ENCODE results near the gene KIF26B. TPM values are rescaled to one million over a fixed set of nuclear protein-coding genes. Genes with fewer than 3 reads are reported as not detected.

The KIF26B gene
- polyA plus RNA-seq, 2 donors: 0.04 to 0.12 TPM

GRCh38 chr1:245561665-245562234 is 407.0 kb downstream of the KIF26B start:
- 84% methylated on average over 10 of the region's 10 CpGs for WGBS, 2 donors
- H3K27ac ChIP-seq (ENCODE audit: low read depth in 2 of 2, low read length in 1 of 2): no peak overlapping the region
- no peaks in the 10 kb centered on the region for H3K9me3 ChIP-seq (ENCODE audit: control insufficient read depth in 2 of 2, insufficient read depth in 1 of 2, low read depth in 1 of 2, low read length in 1 of 2)

DNA sequence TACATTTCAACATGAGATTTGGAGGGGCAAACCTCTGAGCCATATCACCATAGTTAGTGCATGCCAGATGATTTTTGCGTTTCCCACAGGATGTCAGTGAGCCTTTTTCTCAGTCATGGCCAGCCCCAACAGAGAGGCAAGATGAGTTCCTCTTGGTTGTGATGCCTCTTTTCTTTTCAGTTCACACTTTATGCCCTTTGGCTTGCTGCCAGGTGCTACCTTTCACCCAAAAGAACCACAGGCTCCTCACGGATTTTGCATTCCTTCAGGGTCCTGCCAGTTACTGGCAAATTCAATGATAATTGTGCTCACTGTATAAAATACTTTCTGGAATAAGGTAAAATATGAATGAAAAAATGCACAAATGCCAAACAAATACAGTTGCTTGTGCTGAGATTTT is 411.3 kb downstream of the KIF26B start:
- H3K36me3 ChIP-seq (ENCODE audit: control insufficient read depth in 2 of 2, insufficient read depth in 2 of 2, low read length in 1 of 2): no peaks in the 10 kb centered on the region
- WGBS, 2 donors: 80 to 86% methylated on average over 2 of the region's 2 CpGs
- no peak overlapping the region for H3K27ac ChIP-seq (ENCODE audit: low read depth in 2 of 2, low read length in 1 of 2)
- no peaks in the 10 kb centered on the region for H3K9me3 ChIP-seq (ENCODE audit: control insufficient read depth in 2 of 2, insufficient read depth in 1 of 2, low read depth in 1 of 2, low read length in 1 of 2)
- no peaks in the 10 kb centered on the region for H3K4me1 ChIP-seq (ENCODE audit: control insufficient read depth in 2 of 2, insufficient read depth in 2 of 2, low read length in 1 of 2)
- no peaks in the 10 kb centered on the region for H3K27me3 ChIP-seq (ENCODE audit: control insufficient read depth in 1 of 2, insufficient read depth in 2 of 2, low read length in 2 of 2)
- no peak overlapping the region for H3K4me3 ChIP-seq (ENCODE audit: low read depth in 1 of 2, low read length in 2 of 2)

More at GRCh38 chr1:245561665-245562234, 407.0 kb downstream of the KIF26B start:
- H3K4me3 ChIP-seq (ENCODE audit: low read depth in 1 of 2, low read length in 2 of 2): no peak overlapping the region
- H3K4me1 ChIP-seq (ENCODE audit: control insufficient read depth in 2 of 2, insufficient read depth in 2 of 2, low read length in 1 of 2): no peaks in the 10 kb centered on the region
- H3K27me3 ChIP-seq (ENCODE audit: control insufficient read depth in 1 of 2, insufficient read depth in 2 of 2, low read length in 2 of 2): no peaks in the 10 kb centered on the region
- H3K36me3 ChIP-seq (ENCODE audit: control insufficient read depth in 2 of 2, insufficient read depth in 2 of 2, low read length in 1 of 2): no peaks in the 10 kb centered on the region

- no peak overlapping the region for H3K27ac ChIP-seq (ENCODE audit: low read depth in 2 of 2, low read length in 1 of 2)
- WGBS, 2 donors: 50% methylated on average over 6 of the region's 6 CpGs
- no peaks in the 10 kb centered on the region for H3K27me3 ChIP-seq (ENCODE audit: control insufficient read depth in 1 of 2, insufficient read depth in 2 of 2, low read length in 2 of 2)
- H3K4me3 ChIP-seq (ENCODE audit: low read depth in 1 of 2, low read length in 2 of 2): no peak overlapping the region
- H3K36me3 ChIP-seq (ENCODE audit: control insufficient read depth in 2 of 2, insufficient read depth in 2 of 2, low read length in 1 of 2): no peaks in the 10 kb centered on the region
- H3K4me1 ChIP-seq (ENCODE audit: control insufficient read depth in 2 of 2, insufficient read depth in 2 of 2, low read length in 1 of 2): no peaks in the 10 kb centered on the region
- H3K9me3 ChIP-seq (ENCODE audit: control insufficient read depth in 2 of 2, insufficient read depth in 1 of 2, low read depth in 1 of 2, low read length in 1 of 2): no peaks in the 10 kb centered on the region
These were observed 412.2 kb downstream of the KIF26B start for GRCh38 chr1:245566952-245567351.

DNA sequence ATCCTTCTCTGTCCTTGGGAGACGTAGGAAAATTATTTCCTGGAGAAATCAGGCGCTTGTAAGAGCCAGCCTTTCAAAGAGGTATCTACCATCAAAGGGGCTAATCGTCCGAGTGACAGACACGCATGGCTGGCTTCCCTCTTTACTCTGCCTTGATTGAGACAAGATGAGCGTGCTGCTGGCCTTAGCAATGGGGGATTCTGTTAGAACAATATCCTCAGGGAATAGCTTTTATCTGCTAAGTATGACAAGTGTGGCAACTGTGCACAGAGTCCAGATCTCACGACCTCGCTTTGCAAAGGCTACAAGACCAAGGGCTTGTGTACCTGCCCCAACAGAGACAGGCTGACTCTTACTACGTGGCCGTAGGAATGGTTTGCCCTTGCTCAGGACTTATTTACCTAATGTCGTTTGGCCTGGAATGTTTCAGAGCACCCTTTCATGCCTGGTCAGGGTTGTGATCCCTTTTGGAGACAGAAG is 417.1 kb downstream of the KIF26B start:
- Histone ChIP-seq H3K4me3 (ENCODE audit: low read depth in 1 of 2, low read length in 2 of 2) (no peak overlapping the region), H3K27ac (ENCODE audit: low read depth in 2 of 2, low read length in 1 of 2) (no peak overlapping the region), H3K36me3 (ENCODE audit: control insufficient read depth in 2 of 2, insufficient read depth in 2 of 2, low read length in 1 of 2) (no peaks in the 10 kb centered on the region), H3K27me3 (ENCODE audit: control insufficient read depth in 1 of 2, insufficient read depth in 2 of 2, low read length in 2 of 2) (no peaks in the 10 kb centered on the region), H3K9me3 (ENCODE audit: control insufficient read depth in 2 of 2, insufficient read depth in 1 of 2, low read depth in 1 of 2, low read length in 1 of 2) (no peaks in the 10 kb centered on the region), H3K4me1 (ENCODE audit: control insufficient read depth in 2 of 2, insufficient read depth in 2 of 2, low read length in 1 of 2) (no peaks in the 10 kb centered on the region)
- 73 to 75% methylated on average over 11 of the region's 11 CpGs for WGBS, 2 donors

DNA sequence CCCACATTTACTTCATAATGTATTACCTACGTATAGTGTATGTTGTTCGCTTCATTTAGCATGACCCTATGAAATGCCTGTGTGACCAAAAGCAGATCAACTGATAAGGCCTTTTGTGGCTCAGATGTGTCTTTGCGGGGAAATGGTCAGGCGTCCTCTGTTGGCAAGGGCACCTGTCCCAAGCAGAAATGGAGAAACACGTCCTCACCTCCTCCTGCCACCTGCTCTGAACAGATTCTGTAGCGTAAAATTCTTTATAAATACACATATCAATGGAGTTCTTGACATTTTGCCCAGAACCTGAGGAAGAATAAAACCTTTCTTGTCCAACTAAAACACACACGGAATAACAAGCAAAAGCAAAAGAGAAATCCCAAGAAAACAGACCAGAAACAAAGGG is 417.9 kb downstream of the KIF26B start:
- no peaks in the 10 kb centered on the region for H3K9me3 ChIP-seq (ENCODE audit: control insufficient read depth in 2 of 2, insufficient read depth in 1 of 2, low read depth in 1 of 2, low read length in 1 of 2)
- WGBS, 2 donors: 76 to 83% methylated on average over 7 of the region's 7 CpGs
- no peak overlapping the region for H3K4me3 ChIP-seq (ENCODE audit: low read depth in 1 of 2, low read length in 2 of 2)
- no peak overlapping the region for H3K27ac ChIP-seq (ENCODE audit: low read depth in 2 of 2, low read length in 1 of 2)
- H3K27me3 ChIP-seq (ENCODE audit: control insufficient read depth in 1 of 2, insufficient read depth in 2 of 2, low read length in 2 of 2): no peaks in the 10 kb centered on the region
- no peaks in the 10 kb centered on the region for H3K4me1 ChIP-seq (ENCODE audit: control insufficient read depth in 2 of 2, insufficient read depth in 2 of 2, low read length in 1 of 2)
- no peaks in the 10 kb centered on the region for H3K36me3 ChIP-seq (ENCODE audit: control insufficient read depth in 2 of 2, insufficient read depth in 2 of 2, low read length in 1 of 2)

DNA sequence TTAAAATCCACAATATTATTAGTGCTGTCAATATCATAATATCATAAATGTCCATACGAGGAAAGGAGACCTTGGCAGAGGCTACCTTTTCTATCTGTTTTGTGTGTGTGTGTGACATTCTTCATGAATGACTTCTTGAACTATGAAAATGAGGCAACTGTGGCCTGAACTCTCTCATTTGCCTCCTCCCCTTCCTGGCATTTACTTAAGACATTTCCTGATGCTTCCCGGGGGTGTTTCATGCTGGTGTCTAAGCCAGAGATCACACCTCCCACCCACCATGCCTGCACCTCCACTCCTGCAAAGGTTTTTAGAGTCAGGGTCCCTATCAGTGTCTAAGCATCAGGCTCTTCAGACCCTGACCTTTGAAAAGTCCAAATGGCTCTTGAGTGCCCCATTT is 420.9 kb downstream of the KIF26B start:
- no peaks in the 10 kb centered on the region for H3K27me3 ChIP-seq (ENCODE audit: control insufficient read depth in 1 of 2, insufficient read depth in 2 of 2, low read length in 2 of 2)
- H3K36me3 ChIP-seq (ENCODE audit: control insufficient read depth in 2 of 2, insufficient read depth in 2 of 2, low read length in 1 of 2): no peaks in the 10 kb centered on the region
- H3K4me1 ChIP-seq (ENCODE audit: control insufficient read depth in 2 of 2, insufficient read depth in 2 of 2, low read length in 1 of 2): no peaks in the 10 kb centered on the region
- WGBS, 2 donors: 63 to 71% methylated on average over 2 of the region's 2 CpGs
- no peak overlapping the region for H3K27ac ChIP-seq (ENCODE audit: low read depth in 2 of 2, low read length in 1 of 2)
- no peaks in the 10 kb centered on the region for H3K9me3 ChIP-seq (ENCODE audit: control insufficient read depth in 2 of 2, insufficient read depth in 1 of 2, low read depth in 1 of 2, low read length in 1 of 2)
- no peak overlapping the region for H3K4me3 ChIP-seq (ENCODE audit: low read depth in 1 of 2, low read length in 2 of 2)

DNA sequence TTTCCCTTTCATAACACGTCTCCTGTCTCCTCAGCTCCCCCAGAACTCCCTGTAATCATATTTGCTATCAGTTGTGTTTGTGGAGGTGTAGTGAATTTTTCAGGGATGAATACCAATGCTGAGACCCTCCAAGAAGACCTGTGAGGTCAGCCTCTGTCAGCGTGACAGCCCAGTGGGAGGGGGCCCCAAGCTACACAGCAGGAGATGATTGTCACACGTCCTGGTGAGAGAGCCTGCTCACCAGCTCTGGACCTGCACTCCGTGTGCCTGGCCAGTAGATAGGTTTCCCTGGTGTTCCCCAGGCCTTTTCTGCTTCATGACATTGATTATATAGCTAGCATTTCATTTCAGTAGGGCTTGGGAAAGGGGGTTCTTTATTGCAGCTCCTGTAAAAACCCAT is 421.5 kb downstream of the KIF26B start:
- H3K9me3 ChIP-seq (ENCODE audit: control insufficient read depth in 2 of 2, insufficient read depth in 1 of 2, low read depth in 1 of 2, low read length in 1 of 2): no peaks in the 10 kb centered on the region
- no peaks in the 10 kb centered on the region for H3K36me3 ChIP-seq (ENCODE audit: control insufficient read depth in 2 of 2, insufficient read depth in 2 of 2, low read length in 1 of 2)
- WGBS, 2 donors: 76 to 80% methylated on average over 4 of the region's 4 CpGs
- H3K4me3 ChIP-seq (ENCODE audit: low read depth in 1 of 2, low read length in 2 of 2): no peak overlapping the region
- H3K27ac ChIP-seq (ENCODE audit: low read depth in 2 of 2, low read length in 1 of 2): no peak overlapping the region
- H3K27me3 ChIP-seq (ENCODE audit: control insufficient read depth in 1 of 2, insufficient read depth in 2 of 2, low read length in 2 of 2): no peaks in the 10 kb centered on the region
- no peaks in the 10 kb centered on the region for H3K4me1 ChIP-seq (ENCODE audit: control insufficient read depth in 2 of 2, insufficient read depth in 2 of 2, low read length in 1 of 2)

- Histone ChIP-seq H3K27ac (ENCODE audit: low read depth in 2 of 2, low read length in 1 of 2) (no peak overlapping the region), H3K36me3 (ENCODE audit: control insufficient read depth in 2 of 2, insufficient read depth in 2 of 2, low read length in 1 of 2) (no peaks in the 10 kb centered on the region), H3K27me3 (ENCODE audit: control insufficient read depth in 1 of 2, insufficient read depth in 2 of 2, low read length in 2 of 2) (no peaks in the 10 kb centered on the region), H3K4me1 (ENCODE audit: control insufficient read depth in 2 of 2, insufficient read depth in 2 of 2, low read length in 1 of 2) (no peaks in the 10 kb centered on the region), H3K9me3 (ENCODE audit: control insufficient read depth in 2 of 2, insufficient read depth in 1 of 2, low read depth in 1 of 2, low read length in 1 of 2) (no peaks in the 10 kb centered on the region), H3K4me3 (ENCODE audit: low read depth in 1 of 2, low read length in 2 of 2) (no peak overlapping the region)
- 93 to 94% methylated on average over 34 of the region's 34 CpGs for WGBS, 2 donors
These were observed 422.7 kb downstream of the KIF26B start for GRCh38 chr1:245577191-245578157.

GRCh38 chr1:245578308-245578707 is 423.5 kb downstream of the KIF26B start:
- Histone ChIP-seq H3K36me3 (ENCODE audit: control insufficient read depth in 2 of 2, insufficient read depth in 2 of 2, low read length in 1 of 2) (no peaks in the 10 kb centered on the region), H3K27ac (ENCODE audit: low read depth in 2 of 2, low read length in 1 of 2) (no peak overlapping the region), H3K27me3 (ENCODE audit: control insufficient read depth in 1 of 2, insufficient read depth in 2 of 2, low read length in 2 of 2) (no peaks in the 10 kb centered on the region), H3K9me3 (ENCODE audit: control insufficient read depth in 2 of 2, insufficient read depth in 1 of 2, low read depth in 1 of 2, low read length in 1 of 2) (no peaks in the 10 kb centered on the region), H3K4me1 (ENCODE audit: control insufficient read depth in 2 of 2, insufficient read depth in 2 of 2, low read length in 1 of 2) (no peaks in the 10 kb centered on the region), H3K4me3 (ENCODE audit: low read depth in 1 of 2, low read length in 2 of 2) (no peak overlapping the region)
- 65 to 73% methylated on average over 3 of the region's 3 CpGs for WGBS, 2 donors
